MM.1S (cell line): ENCODE results near the gene NKAP.
"Not testable (repeated sequence)": the region's sequence is repeated elsewhere in the genome, so short reads cannot be mapped to it uniquely, and the experiment has no call there.

Experiments used
- DNase-seq: peaks from one replicate; pipeline ENCODE4 v3.0.0-alpha.2; 2015
- H2AFZ ChIP-seq: fragments of 300-600 bp; sonication (generic); 2 replicates; pipeline ENCODE4 v1.6.0; 2016; ENCODE audit warnings: antibody characterized with exemption, low read length
- H3F3A ChIP-seq: fragments of 300-600 bp; sonication (generic); 2 replicates; pipeline ENCODE4 v1.6.1; 2016; ENCODE audit warnings: mild to moderate bottlenecking, antibody characterized with exemption, low read length, moderate library complexity, mixed read lengths; ENCODE audit not compliant: insufficient read depth
- H3K27ac ChIP-seq: fragments of 300-600 bp; sonication (generic); 2 replicates; pipeline ENCODE4 v1.5.1; 2016; ENCODE audit warnings: mild to moderate bottlenecking, low read length
- H3K27me3 ChIP-seq: fragments of 300-600 bp; sonication (generic); replicated peaks from 2 replicates; pipeline ENCODE4 v1.6.0; 2016; ENCODE audit warnings: low read length; ENCODE audit not compliant: insufficient read depth
- H3K36me3 ChIP-seq: fragments of 300-600 bp; sonication (generic); replicated peaks from 2 replicates; pipeline ENCODE4 v1.6.1; 2016; ENCODE audit warnings: mild to moderate bottlenecking, low read length, mixed read lengths; ENCODE audit not compliant: insufficient read depth
- H3K4me1 ChIP-seq: fragments of 300-600 bp; sonication (generic); 2 replicates; pipeline ENCODE4 v1.6.1; 2016; ENCODE audit warnings: low read length, mixed read lengths
- H3K4me2 ChIP-seq: fragments of 300-600 bp; sonication (generic); 2 replicates; pipeline ENCODE4 v1.6.0; 2016; ENCODE audit warnings: low read depth, low read length
- H3K4me3 ChIP-seq: fragments of 300-600 bp; sonication (generic); 2 replicates; pipeline ENCODE4 v1.5.1; 2016; ENCODE audit warnings: low read length, mixed read lengths
- H3K79me2 ChIP-seq: fragments of 300-600 bp; sonication (generic); 2 replicates; pipeline ENCODE4 v1.6.1; 2016; ENCODE audit warnings: mixed run types, low read length, mixed read lengths
- H3K9ac ChIP-seq: fragments of 300-600 bp; sonication (generic); 2 replicates; pipeline ENCODE4 v1.6.1; 2016; ENCODE audit warnings: low read length, mixed read lengths
- H3K9me2 ChIP-seq: fragments of 300-600 bp; sonication (generic); replicated peaks from 2 replicates; pipeline ENCODE4 v1.6.1; 2016; ENCODE audit warnings: mild to moderate bottlenecking, low read length, mixed read lengths; ENCODE audit not compliant: insufficient read depth
- H3K9me3 ChIP-seq: fragments of 300-600 bp; sonication (generic); replicated peaks from 2 replicates; pipeline ENCODE4 v1.6.1; 2016; ENCODE audit warnings: mild to moderate bottlenecking, low read length, mixed read lengths; ENCODE audit not compliant: insufficient read depth
- H4K20me1 ChIP-seq: fragments of 300-600 bp; sonication (generic); 2 replicates; pipeline ENCODE4 v1.6.1; 2016; ENCODE audit warnings: mild to moderate bottlenecking, low read length, moderate library complexity, mixed read lengths; ENCODE audit not compliant: insufficient read depth
- EZH2 ChIP-seq: fragments of 300-600 bp; sonication (generic); optimal IDR thresholded peaks from 2 replicates; pipeline ENCODE3; 2017; ENCODE audit warnings: low read depth, mild to moderate bottlenecking, antibody characterized with exemption, low read length, mixed read lengths
- EZH2phosphoT487 ChIP-seq: fragments of 300-600 bp; sonication (generic); IDR thresholded peaks from 2 replicates; pipeline ENCODE4 v1.6.1; 2018; ENCODE audit warnings: antibody characterized with exemption, low read length
- TF ChIP-seq, protein P1 (sequence below): fragments of 300-600 bp; sonication (generic); IDR thresholded peaks from 2 replicates; pipeline ENCODE4 v1.5.1; 2016; ENCODE audit warnings: antibody characterized with exemption, low read length, mixed read lengths

The NKAP gene

DNA sequence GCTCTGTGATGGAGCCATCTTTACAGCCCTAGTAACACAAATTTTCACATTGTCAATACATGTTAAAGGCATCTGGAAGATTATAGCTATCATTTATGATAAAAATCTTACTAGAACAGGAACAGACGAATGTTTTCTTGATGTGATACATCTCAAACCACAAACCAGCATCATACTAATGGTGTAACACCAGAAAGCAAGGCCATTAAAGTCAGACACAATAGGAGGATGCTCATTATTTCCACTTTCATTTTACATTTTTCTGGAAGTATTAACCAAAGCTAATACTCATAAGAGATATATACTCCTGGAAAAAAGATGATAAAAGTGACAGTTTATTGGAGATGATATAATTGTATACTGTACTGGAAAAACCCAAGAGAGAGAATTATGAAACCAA, 42.6 kb downstream of the NKAP start:
- H3K4me1 ChIP-seq, result no peaks in the 10 kb centered on the region
- H3K9ac ChIP-seq, result no peak overlapping the region
- no peak overlapping the region for H3K4me3 ChIP-seq
- no peaks in the 10 kb centered on the region for H4K20me1 ChIP-seq
- no peak overlapping the region for H3K27ac ChIP-seq
- H3K79me2 ChIP-seq, result no peaks in the 10 kb centered on the region
- no peaks in the 10 kb centered on the region for H3K9me3 ChIP-seq
- H3K4me2 ChIP-seq, result no peak overlapping the region
- H3K36me3 ChIP-seq, result no peaks in the 10 kb centered on the region
- TF ChIP-seq EZH2phosphoT487 (no peak), EZH2 (no peak)
- TF ChIP-seq, protein P1, sequence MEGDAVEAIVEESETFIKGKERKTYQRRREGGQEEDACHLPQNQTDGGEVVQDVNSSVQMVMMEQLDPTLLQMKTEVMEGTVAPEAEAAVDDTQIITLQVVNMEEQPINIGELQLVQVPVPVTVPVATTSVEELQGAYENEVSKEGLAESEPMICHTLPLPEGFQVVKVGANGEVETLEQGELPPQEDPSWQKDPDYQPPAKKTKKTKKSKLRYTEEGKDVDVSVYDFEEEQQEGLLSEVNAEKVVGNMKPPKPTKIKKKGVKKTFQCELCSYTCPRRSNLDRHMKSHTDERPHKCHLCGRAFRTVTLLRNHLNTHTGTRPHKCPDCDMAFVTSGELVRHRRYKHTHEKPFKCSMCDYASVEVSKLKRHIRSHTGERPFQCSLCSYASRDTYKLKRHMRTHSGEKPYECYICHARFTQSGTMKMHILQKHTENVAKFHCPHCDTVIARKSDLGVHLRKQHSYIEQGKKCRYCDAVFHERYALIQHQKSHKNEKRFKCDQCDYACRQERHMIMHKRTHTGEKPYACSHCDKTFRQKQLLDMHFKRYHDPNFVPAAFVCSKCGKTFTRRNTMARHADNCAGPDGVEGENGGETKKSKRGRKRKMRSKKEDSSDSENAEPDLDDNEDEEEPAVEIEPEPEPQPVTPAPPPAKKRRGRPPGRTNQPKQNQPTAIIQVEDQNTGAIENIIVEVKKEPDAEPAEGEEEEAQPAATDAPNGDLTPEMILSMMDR, result no peak
- no peak overlapping the region for H2AFZ ChIP-seq
- no peaks in the 10 kb centered on the region for H3K9me2 ChIP-seq
- H3F3A ChIP-seq, result no peaks in the 10 kb centered on the region
- H3K27me3 ChIP-seq, result no peaks in the 10 kb centered on the region
- no peak for DNase-seq

DNA sequence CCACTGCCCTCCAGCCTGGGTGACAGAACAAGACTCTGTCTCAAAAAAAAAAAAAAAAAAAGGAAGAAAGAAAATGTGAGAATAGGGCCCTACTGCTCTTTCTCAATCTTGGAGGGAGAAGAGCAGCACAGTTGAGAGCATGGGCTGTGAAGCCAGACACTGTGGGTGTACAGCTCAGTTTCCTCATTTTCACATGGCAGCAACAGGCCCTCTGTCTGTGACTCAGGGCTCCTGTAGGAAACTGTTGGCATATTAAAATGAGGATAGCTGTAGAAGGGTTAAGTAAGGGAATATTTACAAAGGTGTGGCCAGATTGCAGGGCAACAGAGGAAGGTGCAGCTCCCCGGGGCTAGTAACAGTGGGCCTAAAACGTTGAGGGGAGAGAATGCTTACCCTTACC, 44.4 kb downstream of the NKAP start:
- Histone ChIP-seq H3K79me2 (no peaks in the 10 kb centered on the region), H3K4me3 (no peak overlapping the region), H3K4me1 (no peaks in the 10 kb centered on the region), H2AFZ (no peak overlapping the region), H3K4me2 (no peak overlapping the region), H3K27ac (no peak overlapping the region), H3K27me3 (no peaks in the 10 kb centered on the region), H4K20me1 (no peaks in the 10 kb centered on the region), H3K9ac (no peak overlapping the region), H3K9me2 (no peaks in the 10 kb centered on the region), H3F3A (no peaks in the 10 kb centered on the region), H3K36me3 (no peaks in the 10 kb centered on the region), H3K9me3 (no peaks in the 10 kb centered on the region)
- no peak for TF ChIP-seq EZH2phosphoT487
- TF ChIP-seq, protein P1, result no peak
- no peak for TF ChIP-seq EZH2
- no peak for DNase-seq

- Histone ChIP-seq H3K4me1 (no peaks in the 10 kb centered on the region), H3K4me2 (no peak within 1 kb of the TSS), H3K4me3 (no peak within 1 kb of the TSS), H3K27me3 (no peaks in the 10 kb centered on the region), H3K36me3 (no peaks in the 10 kb centered on the region), H3K27ac (no peak within 1 kb of the TSS), H3K9me3 (no peaks in the 10 kb centered on the region), H3K79me2 (no peaks in the 10 kb centered on the region), H3K9me2 (no peaks in the 10 kb centered on the region), H3F3A (no peaks in the 10 kb centered on the region), H3K9ac (no peak within 1 kb of the TSS), H4K20me1 (no peaks in the 10 kb centered on the region), H2AFZ (no peak within 1 kb of the TSS)
- no peak for DNase-seq
- TF ChIP-seq EZH2phosphoT487, result no peak
- no peak for TF ChIP-seq EZH2
These were observed 47.7 kb downstream of the NKAP start, which contains the start of gene AKAP14 for GRCh38 chrX:119895843-119896326. Gene AKAP14, plus strand, starts transcription at chrX:119895893. Its CDS starts 7,331 bp downstream, at chrX:119903224.

DNA sequence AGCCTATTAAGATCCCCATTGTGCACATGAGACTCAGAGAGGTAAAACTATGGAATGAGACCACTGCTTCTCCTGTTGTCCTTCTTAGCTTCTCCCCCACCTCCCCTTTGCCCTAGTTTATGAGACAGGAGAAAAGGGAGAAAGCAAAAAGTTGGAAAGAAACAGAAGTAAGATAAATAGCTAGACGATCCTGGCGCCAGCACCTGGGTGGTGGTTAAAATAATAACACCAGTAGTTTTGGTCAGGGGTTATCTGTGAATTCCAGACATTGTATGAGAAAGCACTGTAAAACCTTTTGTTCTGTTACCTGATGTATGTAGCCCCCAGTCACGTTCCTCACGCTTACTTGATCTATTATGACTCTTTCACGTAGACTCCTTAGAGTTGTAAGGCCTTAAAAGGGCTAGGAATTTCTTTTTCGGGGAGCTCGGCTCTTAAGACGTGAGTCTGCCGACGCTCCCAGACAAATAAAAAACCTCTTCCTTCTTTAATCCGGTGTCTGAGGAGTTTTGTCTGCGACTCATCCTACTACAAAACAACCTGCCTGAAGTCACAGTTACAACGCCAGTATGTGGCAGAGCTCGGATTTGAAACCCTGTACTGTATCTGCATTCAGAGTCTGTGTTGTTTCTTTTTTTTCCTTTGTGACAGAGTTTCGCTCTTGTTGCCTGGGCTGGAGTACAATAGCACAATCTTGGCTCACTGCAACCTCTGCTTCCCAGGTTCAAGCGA, 51.4 kb downstream of the NKAP start:
- H3K27me3 ChIP-seq, H2AFZ ChIP-seq, H3F3A ChIP-seq, H3K9me3 ChIP-seq, H4K20me1 ChIP-seq, H3K4me3 ChIP-seq, H3K27ac ChIP-seq, H3K9me2 ChIP-seq, H3K9ac ChIP-seq, DNase-seq, H3K36me3 ChIP-seq, H3K4me2 ChIP-seq, H3K79me2 ChIP-seq, H3K4me1 ChIP-seq: not testable (repeated sequence)

DNA sequence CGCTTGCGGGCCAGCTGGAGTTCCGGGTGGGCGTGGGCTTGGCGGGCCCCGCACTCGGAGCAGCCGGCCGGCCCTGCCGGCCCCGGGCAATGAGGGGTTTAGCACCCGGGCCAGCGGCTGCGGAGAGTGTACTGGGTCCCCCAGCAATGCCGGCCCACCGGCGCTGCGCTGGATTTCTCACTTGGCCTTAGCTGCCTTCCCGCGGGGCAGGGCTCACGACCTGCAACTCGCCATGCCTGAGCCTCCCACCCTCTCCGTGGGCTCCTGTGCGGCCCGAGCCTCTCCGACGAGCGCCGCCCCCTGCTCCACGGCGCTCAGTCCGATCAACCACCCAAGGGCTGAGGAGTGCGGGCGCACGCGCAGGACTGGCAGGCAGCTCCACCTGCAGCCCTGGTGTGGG, 52.9 kb downstream of the NKAP start:
- DNase-seq, H3K4me1 ChIP-seq, H3K36me3 ChIP-seq, H3K4me2 ChIP-seq, H3K27me3 ChIP-seq, H2AFZ ChIP-seq, H3K9me2 ChIP-seq, H3K79me2 ChIP-seq, H4K20me1 ChIP-seq, H3K9me3 ChIP-seq, H3K9ac ChIP-seq, H3F3A ChIP-seq, H3K4me3 ChIP-seq, H3K27ac ChIP-seq: not testable (repeated sequence)
